Nephron progenitor cell (in vitro differentiated cells): Measurements from ENCODE around the gene CNIH2.
A peak's percentile ranks its signal among the peaks of the same experiment; 100 is the strongest.

Experiments
- DNase-seq: peaks from one replicate; pipeline ENCODE4 v3.0.0; 2021
- H3K27ac Mint-ChIP-seq: 2 replicates; pipeline ENCODE4 v1.8.0; 2021; ENCODE audit warnings: mild to moderate bottlenecking, moderate library complexity, mixed read lengths
- H3K27me3 Mint-ChIP-seq: 2 replicates; pipeline ENCODE4 v1.8.0; 2021; ENCODE audit warnings: mild to moderate bottlenecking, low read depth, mixed read lengths; ENCODE audit not compliant: poor library complexity
- H3K36me3 Mint-ChIP-seq: 2 replicates; pipeline ENCODE4 v1.8.0; 2021; ENCODE audit warnings: low read depth, mixed read lengths
- H3K4me1 Mint-ChIP-seq: 2 replicates; pipeline ENCODE4 v1.8.0; 2021; ENCODE audit warnings: mixed read lengths
- H3K4me3 Mint-ChIP-seq: 2 replicates; pipeline ENCODE4 v1.8.0; 2021; ENCODE audit warnings: mild to moderate bottlenecking, moderate library complexity, mixed read lengths
- H3K9me3 Mint-ChIP-seq: 2 replicates; pipeline ENCODE4 v1.8.0; 2021; ENCODE audit warnings: mild to moderate bottlenecking, moderate library complexity, mixed read lengths
- TF ChIP-seq, protein P1 (sequence below): fragments of 200-600 bp; sonication (generic); IDR thresholded peaks from 2 replicates; pipeline ENCODE4 v1.5.0; 2021; ENCODE audit warnings: antibody characterized with exemption

The CNIH2 gene

DNA sequence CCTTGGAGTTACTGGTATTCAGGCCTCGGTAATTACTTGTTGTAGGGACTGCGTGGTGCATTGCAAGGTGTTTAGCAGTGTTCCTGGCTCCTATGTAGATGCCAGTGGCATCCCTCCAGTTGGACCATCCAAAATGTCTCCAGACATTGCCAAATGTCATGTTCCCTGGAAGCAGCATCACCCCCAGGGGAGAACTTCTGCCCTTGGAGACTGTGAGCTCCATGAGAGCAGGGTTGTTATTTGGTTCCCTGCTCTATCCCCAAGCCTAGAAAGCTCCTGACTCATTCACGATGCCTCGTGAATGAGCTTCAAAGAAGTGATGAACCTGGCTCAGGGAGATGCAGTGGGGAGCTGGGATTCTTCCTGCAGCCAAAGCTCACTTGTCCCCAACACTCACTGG is 43.6 kb downstream of the CNIH2 start:
- DNase-seq: no peak
- Mint-ChIP-seq H3K36me3 (no peaks in the 10 kb centered on the region), H3K27me3 (no peaks in the 10 kb centered on the region), H3K4me1 (peaks cover 81% of the 10 kb centered on the region), H3K9me3 (peaks cover 16% of the 10 kb centered on the region), H3K4me3 (no peak overlapping the region), H3K27ac (no peak overlapping the region)
- TF ChIP-seq, protein P1, sequence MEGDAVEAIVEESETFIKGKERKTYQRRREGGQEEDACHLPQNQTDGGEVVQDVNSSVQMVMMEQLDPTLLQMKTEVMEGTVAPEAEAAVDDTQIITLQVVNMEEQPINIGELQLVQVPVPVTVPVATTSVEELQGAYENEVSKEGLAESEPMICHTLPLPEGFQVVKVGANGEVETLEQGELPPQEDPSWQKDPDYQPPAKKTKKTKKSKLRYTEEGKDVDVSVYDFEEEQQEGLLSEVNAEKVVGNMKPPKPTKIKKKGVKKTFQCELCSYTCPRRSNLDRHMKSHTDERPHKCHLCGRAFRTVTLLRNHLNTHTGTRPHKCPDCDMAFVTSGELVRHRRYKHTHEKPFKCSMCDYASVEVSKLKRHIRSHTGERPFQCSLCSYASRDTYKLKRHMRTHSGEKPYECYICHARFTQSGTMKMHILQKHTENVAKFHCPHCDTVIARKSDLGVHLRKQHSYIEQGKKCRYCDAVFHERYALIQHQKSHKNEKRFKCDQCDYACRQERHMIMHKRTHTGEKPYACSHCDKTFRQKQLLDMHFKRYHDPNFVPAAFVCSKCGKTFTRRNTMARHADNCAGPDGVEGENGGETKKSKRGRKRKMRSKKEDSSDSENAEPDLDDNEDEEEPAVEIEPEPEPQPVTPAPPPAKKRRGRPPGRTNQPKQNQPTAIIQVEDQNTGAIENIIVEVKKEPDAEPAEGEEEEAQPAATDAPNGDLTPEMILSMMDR: no peak

DNA sequence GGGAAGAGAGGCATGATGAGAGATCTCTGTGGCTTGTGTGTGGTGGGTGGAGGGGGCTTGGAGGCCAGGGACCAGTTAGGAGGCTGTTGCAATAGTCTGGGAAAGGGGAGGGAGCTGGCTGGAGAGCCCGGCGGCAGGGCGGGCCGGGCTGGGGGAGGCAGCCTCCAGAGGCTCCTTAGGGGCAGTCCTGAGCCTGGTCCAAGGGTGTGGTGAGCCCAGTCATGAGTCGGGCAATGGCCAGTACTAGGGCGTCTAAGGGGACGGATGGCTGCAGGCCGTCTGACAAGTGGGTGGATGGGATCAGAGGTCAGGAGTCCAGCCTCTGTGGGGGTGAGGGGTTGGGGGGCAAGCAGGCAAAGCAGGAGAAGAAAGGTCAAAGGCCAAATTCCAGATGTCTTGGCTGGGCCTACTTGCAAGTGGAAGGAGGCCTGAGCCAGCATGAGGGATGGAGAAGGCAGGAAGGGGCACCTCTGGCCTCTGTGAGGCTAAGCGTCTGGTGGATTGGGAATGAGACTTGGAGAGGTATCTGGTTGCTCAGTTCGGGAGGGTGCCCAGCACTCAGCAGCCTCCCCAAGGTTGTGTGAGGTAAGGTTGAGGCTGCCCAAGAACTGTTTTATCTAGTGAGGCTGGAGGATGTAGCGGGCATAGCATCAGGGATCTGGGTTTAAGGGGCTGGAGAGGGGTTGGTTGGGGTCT is 44.9 kb downstream of the CNIH2 start:
- Mint-ChIP-seq H3K4me1 (peaks cover 83% of the 10 kb centered on the region), H3K9me3 (peaks cover 16% of the 10 kb centered on the region), H3K27me3 (peaks cover 5% of the 10 kb centered on the region), H3K4me3 (peak overlapping the region; percentile 30), H3K36me3 (no peaks in the 10 kb centered on the region), H3K27ac (no peak overlapping the region)
- DNase-seq: no peak
- TF ChIP-seq, protein P1: no peak

DNA sequence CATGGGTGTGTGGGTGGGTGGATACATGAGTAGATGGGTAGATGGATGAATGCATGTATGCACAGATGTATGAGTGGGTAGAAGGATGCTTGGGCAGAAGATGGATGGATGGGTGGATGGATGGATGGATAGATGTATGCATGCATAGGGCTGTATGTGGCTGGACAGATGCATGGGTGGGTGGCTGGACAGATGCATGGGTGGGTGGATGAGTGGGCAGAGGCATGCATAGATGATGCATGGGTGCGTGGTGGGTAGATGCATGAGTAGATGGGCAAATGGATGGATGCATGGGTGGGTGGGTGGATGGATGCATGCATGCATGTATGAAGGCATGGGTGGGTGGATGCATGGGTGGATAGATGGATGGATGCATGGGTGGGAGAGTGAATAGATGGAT is 45.7 kb downstream of the CNIH2 start:
- TF ChIP-seq, protein P1: no peak
- DNase-seq: no peak
- H3K27me3 Mint-ChIP-seq: peaks cover 5% of the 10 kb centered on the region
- H3K9me3 Mint-ChIP-seq: peaks cover 14% of the 10 kb centered on the region
- H3K4me1 Mint-ChIP-seq: peaks cover 83% of the 10 kb centered on the region
- peak overlapping the region; percentile 9 for H3K4me3 Mint-ChIP-seq
- no peak overlapping the region for H3K27ac Mint-ChIP-seq
- no peaks in the 10 kb centered on the region for H3K36me3 Mint-ChIP-seq

DNA sequence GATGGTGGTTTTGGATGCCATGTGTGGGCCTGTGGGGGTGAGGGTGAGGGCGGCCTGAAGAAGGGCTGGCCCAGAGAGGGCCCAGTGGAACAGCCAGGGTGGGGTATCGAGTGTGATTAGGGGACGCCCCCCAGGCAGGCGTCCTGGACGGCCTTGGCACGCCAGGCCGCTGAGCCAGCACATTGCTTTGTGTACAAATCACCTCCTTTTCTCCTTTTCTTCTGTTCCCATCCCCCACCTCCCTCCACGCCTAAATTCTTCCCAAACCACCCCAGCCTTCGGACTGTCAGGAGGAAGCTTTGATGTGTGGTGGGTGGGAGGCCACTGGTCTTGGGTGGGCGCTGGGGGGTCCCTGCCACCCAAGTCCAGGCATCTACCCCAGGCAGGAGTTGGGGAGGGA is 46.7 kb downstream of the CNIH2 start:
- TF ChIP-seq, protein P1: no peak
- Mint-ChIP-seq H3K4me1 (peaks cover 75% of the 10 kb centered on the region), H3K27ac (peak overlapping the region; percentile 71)

DNA sequence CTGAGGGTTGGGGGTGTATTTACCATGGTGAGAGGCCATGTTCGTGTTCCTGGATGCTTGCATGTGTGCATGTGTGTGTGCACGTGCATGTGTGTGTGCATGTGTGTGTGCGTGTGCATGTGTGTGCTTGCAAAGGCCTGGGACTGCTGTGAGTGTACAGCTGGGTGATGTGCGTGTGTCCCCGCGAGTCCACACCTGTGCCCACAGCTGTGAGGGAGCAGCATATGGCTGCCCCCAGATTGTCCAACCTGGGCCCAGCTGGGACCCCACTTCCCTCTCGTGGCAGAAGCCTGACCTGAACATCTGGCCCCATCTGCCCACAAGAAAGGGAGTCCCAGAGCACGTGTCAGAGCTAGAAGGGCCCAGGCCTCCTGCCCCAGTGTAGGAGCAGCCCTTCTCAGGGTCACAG is 47.3 kb downstream of the CNIH2 start:
- no peak for DNase-seq
- no peaks in the 10 kb centered on the region for H3K36me3 Mint-ChIP-seq
- peaks cover 5% of the 10 kb centered on the region for H3K27me3 Mint-ChIP-seq
- TF ChIP-seq, protein P1: no peak
- H3K4me1 Mint-ChIP-seq: peaks cover 76% of the 10 kb centered on the region
- peak overlapping the region; percentile 15 for H3K4me3 Mint-ChIP-seq
- H3K9me3 Mint-ChIP-seq: peaks cover 1% of the 10 kb centered on the region
- H3K27ac Mint-ChIP-seq: no peak overlapping the region

More for the DNA sequence above, 46.7 kb downstream of the CNIH2 start:
- H3K36me3 Mint-ChIP-seq: no peaks in the 10 kb centered on the region
- no peak for DNase-seq
- H3K27me3 Mint-ChIP-seq: peaks cover 5% of the 10 kb centered on the region
- no peak overlapping the region for H3K4me3 Mint-ChIP-seq
- peaks cover 8% of the 10 kb centered on the region for H3K9me3 Mint-ChIP-seq
